Activated naive CD4-positive, alpha-beta T cell treated with anti-CD3 and anti-CD28 coated beads, Interleukin-2, amount 50 U/mL, for 72 hours (primary cell): Measurements from ENCODE around the gene STX3. TPM values are rescaled to one million over a fixed set of nuclear protein-coding genes. Genes with fewer than 3 reads are reported as not detected.
"Not testable (repeated sequence)": the region's sequence is repeated elsewhere in the genome, so short reads cannot be mapped to it uniquely, and the experiment has no call there.

Source experiments
- ATAC-seq, 2 donors: fragments of 150-1000 bp; cut with Tn5 transposase; 2 replicates each; pipeline ENCODE4 v1.10.0; 2021; ENCODE audit warnings: mild to moderate bottlenecking in 2 of 2, moderate library complexity in 2 of 2
- DNase-seq, 2 donors: peaks; one replicate each; pipeline ENCODE4 v3.0.0; 2021 to 2022; ENCODE audit warnings: low spot score in 2 of 2
- H3K27ac Mint-ChIP-seq, 2 donors: one replicate each; pipeline ENCODE4 v1.8.0; 2022; ENCODE audit warnings: mild to moderate bottlenecking in 2 of 2, mixed read lengths in 2 of 2
- H3K36me3 Mint-ChIP-seq, 2 donors: one replicate each; pipeline ENCODE4 v1.8.0; 2022; ENCODE audit warnings: mixed read lengths in 2 of 2
- H3K9me3 Mint-ChIP-seq, 2 donors: one replicate each; pipeline ENCODE4 v1.8.0; 2022; ENCODE audit warnings: mixed read lengths in 2 of 2
- total RNA-seq, 2 donors: library from RNA; stranded (reverse); gene quantifications; one replicate each; pipeline ENCODE4 v1.2.3, GENCODE V29; 2022

STX3 gene
- total RNA-seq, 2 donors from 2014 or later = 6.1 to 10.0 TPM

GRCh38 chr11:59842316-59842715, 87.1 kb downstream of the STX3 start:
- Mint-ChIP-seq H3K36me3 (no peaks in the 10 kb centered on the region), H3K27ac (no peak overlapping the region), H3K9me3 (no peaks in the 10 kb centered on the region)
- ATAC-seq (no peak), DNase-seq (no peak)

GRCh38 chr11:59845399-59845798, 90.2 kb downstream of the STX3 start, which contains the start of gene CBLIF:
TSS of gene CBLIF (minus strand) at chr11:59845499. CDS start at chr11:59845453, 46 bp downstream.
- Mint-ChIP-seq H3K27ac (no peak within 1 kb of the TSS), H3K9me3 (no peaks in the 10 kb centered on the region), H3K36me3 (no peaks in the 10 kb centered on the region)
- ATAC-seq (no peak), DNase-seq (no peak)

- H3K9me3 Mint-ChIP-seq = no peaks in the 10 kb centered on the region
- H3K36me3 Mint-ChIP-seq = no peaks in the 10 kb centered on the region
- ATAC-seq (no peak), DNase-seq (no peak)
- H3K27ac Mint-ChIP-seq = no peak overlapping the region
Measured at GRCh38 chr11:59846556-59846955, 91.4 kb downstream of the STX3 start.

- Mint-ChIP-seq H3K9me3 (no peaks in the 10 kb centered on the region), H3K27ac (no peak overlapping the region), H3K36me3 (no peaks in the 10 kb centered on the region)
- DNase-seq (no peak), ATAC-seq (no peak)
Measured at GRCh38 chr11:59847626-59848025, 92.5 kb downstream of the STX3 start.

- DNase-seq, H3K36me3 Mint-ChIP-seq, H3K9me3 Mint-ChIP-seq, H3K27ac Mint-ChIP-seq, ATAC-seq: not testable (repeated sequence)
Measured at GRCh38 chr11:59848439-59848838, 93.3 kb downstream of the STX3 start.

- H3K27ac Mint-ChIP-seq = no peak overlapping the region
- no peaks in the 10 kb centered on the region for H3K36me3 Mint-ChIP-seq
- ATAC-seq = no peak
- DNase-seq = no peak
- no peaks in the 10 kb centered on the region for H3K9me3 Mint-ChIP-seq
Measured at GRCh38 chr11:59849129-59849528, 94.0 kb downstream of the STX3 start.

- H3K27ac Mint-ChIP-seq, ATAC-seq, H3K9me3 Mint-ChIP-seq, H3K36me3 Mint-ChIP-seq, DNase-seq: not testable (repeated sequence)
Measured at GRCh38 chr11:59849551-59849950, 94.4 kb downstream of the STX3 start.

GRCh38 chr11:59851416-59851815, 96.2 kb downstream of the STX3 start:
- DNase-seq, H3K36me3 Mint-ChIP-seq, ATAC-seq, H3K27ac Mint-ChIP-seq, H3K9me3 Mint-ChIP-seq: not testable (repeated sequence)

- Mint-ChIP-seq H3K9me3 (no peaks in the 10 kb centered on the region), H3K36me3 (no peaks in the 10 kb centered on the region), H3K27ac (no peak overlapping the region)
- no peak for DNase-seq
- ATAC-seq = no peak
Measured at GRCh38 chr11:59854871-59855270, 99.7 kb downstream of the STX3 start.

Other genes starting within 250 kb of the STX3 start
- gene OR4D9, start 243.8 kb upstream of the STX3 start, total RNA-seq = not detected
- gene OSBP, start 139.6 kb upstream of the STX3 start, total RNA-seq = 10 to 100 TPM; 40.1 to 50.9 TPM
- 10 to 100 TPM; 72.3 to 88.0 TPM for gene PATL1, start 86.3 kb upstream of the STX3 start, total RNA-seq
- gene OR10V1, start 41.5 kb upstream of the STX3 start, total RNA-seq = not detected
- gene MRPL16, start 55.4 kb downstream of the STX3 start, total RNA-seq = 10 to 100 TPM; 67.9 to 94.2 TPM
- gene CBLIF, start 90.1 kb downstream of the STX3 start, total RNA-seq = not detected
- not detected for gene TCN1, start 111.1 kb downstream of the STX3 start, total RNA-seq
- not detected for gene OOSP3, start 123.4 kb downstream of the STX3 start, total RNA-seq
- not detected for gene OOSP1, start 183.1 kb downstream of the STX3 start, total RNA-seq
- not detected for gene OOSP4A, start 208.7 kb downstream of the STX3 start, total RNA-seq